ENCODE results near the gene DTX2.
"Not testable (repeated sequence)": the region's sequence is repeated elsewhere in the genome, so short reads cannot be mapped to it uniquely, and the experiment has no call there.

DTX2 gene

GRCh38 chr7:76461464-76462101 is at the start of gene DTX2:
Gene DTX2 (plus strand): TSS chr7:76461709. CDS start chr7:76480510, 18,801 bp downstream.
- DNase-seq, result not testable (repeated sequence)

- no peak for DNase-seq
These were observed 49.3 kb upstream of the DTX2 start for GRCh38 chr7:76412249-76412648.

- not testable (repeated sequence) for DNase-seq
These were observed 43.7 kb upstream of the DTX2 start for GRCh38 chr7:76417654-76418310.

- DNase-seq, result not testable (repeated sequence)
These were observed 40.4 kb upstream of the DTX2 start for GRCh38 chr7:76421097-76421496.

DNA sequence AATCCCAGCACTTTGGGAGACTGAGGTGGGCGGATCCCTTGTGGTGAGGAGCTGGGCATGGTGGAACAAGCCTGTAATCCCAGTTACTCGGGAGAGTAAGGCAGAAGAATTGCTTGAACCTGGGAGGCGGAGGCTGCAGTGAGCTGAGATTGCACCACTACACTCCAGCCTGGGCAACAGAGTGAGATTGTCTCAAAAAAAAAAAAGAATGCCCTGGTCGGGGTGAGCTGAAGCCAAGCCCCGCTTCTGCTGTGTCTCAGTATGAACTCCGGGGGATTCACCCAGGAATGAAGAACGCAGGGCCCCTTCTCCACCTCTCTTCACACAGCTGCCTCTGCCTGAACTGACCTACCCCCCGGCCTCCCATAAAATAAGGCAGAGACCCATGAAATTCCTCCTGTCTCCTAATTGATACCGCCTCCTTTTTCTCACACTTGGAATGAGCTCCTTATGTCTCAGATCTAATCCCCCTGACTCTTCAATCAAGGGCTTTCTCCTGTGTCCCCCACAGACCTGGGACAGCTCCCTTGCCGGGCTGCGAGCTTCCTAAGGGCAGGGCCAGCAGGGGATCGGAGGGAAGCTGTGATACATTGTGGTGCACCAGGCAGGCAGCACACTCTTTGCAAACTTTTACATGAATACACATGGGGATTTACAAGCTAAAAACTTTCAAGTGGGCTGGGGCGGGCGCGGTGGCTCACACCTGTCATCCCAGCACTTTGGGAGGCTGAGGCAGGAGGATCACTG is 37.7 kb upstream of the DTX2 start:
- DNase-seq, result no peak

GRCh38 chr7:76424413-76425111 is 36.9 kb upstream of the DTX2 start, which contains the start of gene ZP3:
Gene ZP3 (plus strand): TSS chr7:76424950. CDS start chr7:76424965, 15 bp downstream.
- no peak for DNase-seq

GRCh38 chr7:76425156-76425555 is 36.4 kb upstream of the DTX2 start:
- no peak for DNase-seq

- not testable (repeated sequence) for DNase-seq
These were observed 36.0 kb upstream of the DTX2 start for GRCh38 chr7:76425558-76425957.

DNA sequence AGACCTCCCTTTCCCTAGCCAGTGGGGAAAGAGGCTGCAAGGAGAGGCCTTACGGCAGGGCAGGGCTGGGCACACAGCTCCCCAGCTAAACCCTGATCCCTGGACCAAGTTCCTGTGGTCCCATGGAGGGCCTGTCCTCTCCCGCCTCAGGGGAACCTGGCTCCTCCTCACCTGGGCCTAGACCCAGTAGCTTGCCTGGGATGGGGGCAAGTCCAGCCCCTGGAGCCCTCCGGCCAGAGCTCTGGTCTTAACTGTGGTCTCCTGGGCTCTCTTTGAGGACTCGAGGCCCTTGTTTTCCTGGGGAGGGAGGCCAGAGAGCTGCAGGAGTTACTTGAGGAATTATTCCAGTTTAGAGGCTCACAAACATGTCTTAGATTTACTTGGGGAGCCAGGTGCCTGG is 35.3 kb upstream of the DTX2 start:
- DNase-seq, result no peak

DNA sequence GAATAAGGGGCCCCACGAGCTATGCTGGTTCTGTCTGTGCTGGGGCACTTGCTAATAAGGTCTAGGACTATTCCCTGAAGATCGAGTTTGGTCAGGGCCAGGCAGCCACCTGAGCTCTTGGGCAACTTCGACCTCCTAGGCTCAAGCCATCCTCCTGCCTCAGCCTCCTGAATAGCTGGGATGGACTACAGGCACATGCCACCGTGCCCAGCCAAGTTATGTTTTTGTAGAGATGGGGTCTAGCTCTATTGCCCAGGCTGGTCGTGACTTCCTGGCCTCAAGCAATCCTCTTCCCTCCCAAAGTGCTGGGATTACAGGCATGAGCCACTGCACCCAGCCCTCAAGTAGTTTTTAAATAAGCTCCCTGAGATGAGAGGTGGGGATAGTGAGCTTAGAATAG is 33.9 kb upstream of the DTX2 start:
- DNase-seq, result no peak

DNA sequence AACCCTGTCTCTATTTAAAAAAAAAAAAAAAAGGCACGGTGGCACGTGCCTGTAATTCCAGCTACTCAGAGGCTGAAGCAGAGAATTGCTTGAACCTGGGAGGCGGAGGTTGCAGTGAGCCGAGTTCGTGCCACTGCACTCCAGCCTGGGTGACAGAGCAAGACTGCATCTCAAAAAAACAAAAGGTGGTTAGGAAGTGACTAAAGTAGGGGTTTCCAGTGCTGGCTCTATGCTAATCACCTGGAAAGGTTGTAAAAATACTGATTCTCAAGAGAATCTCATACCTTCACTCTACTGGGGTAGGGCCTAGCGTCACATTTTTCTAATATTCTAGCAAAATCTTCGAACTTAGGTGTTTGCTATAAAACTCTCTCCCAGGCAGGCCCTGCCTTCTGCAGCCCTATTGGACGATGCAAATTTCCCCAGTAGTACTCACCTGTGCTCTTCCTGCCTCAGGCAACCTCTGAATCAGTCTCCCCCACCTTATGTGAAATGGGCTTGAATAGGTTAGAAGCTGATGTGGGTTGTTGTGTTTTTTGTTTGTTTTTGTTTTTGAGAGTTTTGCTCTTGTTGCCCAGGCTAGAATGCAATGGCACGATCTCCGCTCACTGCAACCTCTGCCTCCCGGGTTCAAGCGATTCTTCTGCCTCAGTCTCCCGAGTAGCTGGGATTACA is 33.2 kb upstream of the DTX2 start:
- no peak for DNase-seq

DNA sequence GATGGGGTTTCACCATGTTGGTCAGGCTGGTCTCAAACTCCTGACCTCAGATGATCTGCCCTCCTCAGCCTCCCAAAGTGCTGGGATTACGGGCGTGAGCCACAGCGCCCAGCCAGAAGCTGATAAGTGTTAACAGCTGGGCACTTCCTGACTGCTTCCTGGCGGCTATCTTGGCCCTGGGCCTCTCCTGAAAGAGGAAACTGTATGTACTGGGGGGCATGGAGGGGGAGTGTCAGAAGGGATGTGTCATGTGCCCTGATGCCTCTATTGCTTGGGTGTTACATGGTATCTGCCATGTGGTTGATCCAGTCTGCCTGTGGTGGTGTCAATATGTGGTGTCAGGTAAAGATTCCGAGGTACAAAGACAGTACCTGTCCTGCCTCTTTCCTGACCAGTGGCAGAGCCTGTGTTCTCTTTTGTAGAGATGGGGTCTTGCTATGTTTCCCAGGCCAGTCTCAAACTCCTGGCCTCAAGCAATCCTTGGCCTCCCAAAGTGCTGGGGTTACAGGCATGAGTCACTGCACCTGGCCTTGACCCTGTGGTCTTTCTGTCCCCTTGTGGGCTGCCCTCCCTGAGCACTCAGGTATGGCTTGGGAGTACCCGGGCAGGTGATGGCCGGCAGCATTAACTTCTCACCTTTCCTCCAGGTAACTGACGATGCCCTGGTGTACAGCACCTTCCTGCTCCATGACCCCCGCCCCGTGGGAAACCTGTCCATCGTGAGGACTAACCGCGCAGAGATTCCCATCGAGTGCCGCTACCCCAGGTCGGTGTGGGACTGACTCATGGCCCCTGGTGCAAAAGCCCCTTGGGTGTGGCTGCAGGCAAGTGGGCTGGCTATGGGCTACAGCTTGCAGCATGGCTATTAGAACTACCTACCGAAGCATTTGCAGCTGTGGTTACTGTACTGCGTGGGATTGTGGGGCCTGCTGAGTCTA is 32.4 kb upstream of the DTX2 start:
- no peak for DNase-seq

DNA sequence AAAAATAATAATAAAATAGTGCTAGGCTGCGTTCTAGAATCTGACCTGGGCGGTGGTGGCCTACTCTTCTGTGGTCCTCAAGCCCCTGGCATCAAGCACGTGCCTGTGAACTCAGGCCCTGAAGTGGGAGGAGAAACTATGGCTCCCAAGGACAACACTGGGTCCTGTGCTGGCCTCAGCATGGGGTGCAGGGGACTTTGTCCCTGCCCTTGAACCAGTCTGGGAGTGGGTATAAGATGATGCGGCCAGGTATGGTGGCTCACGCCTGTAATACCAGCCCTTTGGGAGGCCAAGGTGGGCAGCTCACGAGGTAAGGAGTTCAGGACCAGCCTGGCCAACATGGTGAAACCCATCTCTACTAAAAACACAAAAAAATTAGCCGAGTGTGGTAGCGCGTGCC is 31.3 kb upstream of the DTX2 start:
- DNase-seq, result no peak

DNA sequence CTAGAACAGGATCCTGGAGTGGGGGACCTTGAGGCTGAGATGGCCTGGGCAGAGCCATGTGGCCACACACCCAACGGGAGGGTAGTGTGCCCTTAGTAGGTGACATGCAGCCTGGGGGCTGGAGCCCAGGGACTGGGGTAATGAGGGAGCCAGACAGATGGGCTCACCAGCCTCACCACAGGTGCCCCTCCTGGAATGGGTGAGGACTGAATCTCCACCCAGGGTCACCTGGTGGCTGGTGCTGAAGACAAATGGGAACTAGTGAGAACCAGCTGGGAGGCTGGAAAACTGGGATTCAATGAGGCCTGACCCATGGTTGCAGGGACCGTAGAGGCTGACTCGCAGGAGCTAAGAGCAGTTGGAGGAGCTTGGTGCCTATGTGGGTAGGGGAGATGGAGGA is 30.7 kb upstream of the DTX2 start:
- DNase-seq, result no peak

- peak; percentile 35 for DNase-seq
These were observed 23.6 kb upstream of the DTX2 start for GRCh38 chr7:76437873-76438272.

GRCh38 chr7:76439120-76439888 is 22.2 kb upstream of the DTX2 start:
- not testable (repeated sequence) for DNase-seq

GRCh38 chr7:76440404-76440803 is 21.1 kb upstream of the DTX2 start:
- DNase-seq, result not testable (repeated sequence)

GRCh38 chr7:76441792-76442191 is 19.7 kb upstream of the DTX2 start:
- not testable (repeated sequence) for DNase-seq

DNA sequence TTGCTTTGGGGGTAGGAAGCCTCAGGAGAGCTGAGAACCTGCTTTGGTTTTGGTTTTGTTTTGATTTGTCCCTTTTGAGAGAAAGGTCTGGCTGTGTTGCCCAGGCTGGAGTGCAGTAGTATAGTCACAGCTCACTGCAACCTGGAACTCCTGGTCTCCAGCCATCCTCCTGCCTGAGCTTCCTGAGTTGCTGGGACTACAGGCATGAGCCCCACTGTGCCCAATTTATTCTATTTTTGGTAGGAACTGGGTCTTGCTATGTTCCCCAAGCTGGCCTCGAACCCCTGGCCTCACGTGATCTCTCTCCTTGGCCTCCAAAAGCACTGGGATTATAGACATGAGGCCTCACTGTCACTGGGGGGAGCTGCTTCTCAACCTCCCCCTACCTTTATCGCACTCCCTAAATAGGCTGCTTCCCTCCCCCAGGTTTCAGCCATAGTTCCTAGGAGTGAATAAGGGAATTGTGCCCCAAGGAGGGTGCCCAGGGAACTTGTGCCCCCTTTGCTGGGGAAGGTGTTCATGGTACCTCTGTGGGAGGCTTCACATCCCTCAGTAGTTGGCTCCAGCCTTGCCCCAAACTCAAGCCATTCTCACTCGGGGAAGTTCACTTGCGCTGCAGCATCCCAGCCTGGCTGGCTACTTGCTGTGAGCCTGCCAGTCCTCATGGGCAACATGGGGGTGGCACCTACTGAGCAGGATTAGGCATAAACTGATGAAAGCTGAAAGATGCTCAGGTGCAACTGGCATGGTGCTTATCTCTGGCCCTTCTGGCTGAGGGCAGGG is 18.7 kb upstream of the DTX2 start:
- DNase-seq, result not testable (repeated sequence)

GRCh38 chr7:76443846-76444245 is 17.7 kb upstream of the DTX2 start:
- not testable (repeated sequence) for DNase-seq

Data from stimulated activated naive CD4-positive, alpha-beta T cell treated with Interleukin-2 at 50 U/mL for 16 hours (primary cell).